Measurements from ENCODE around the gene HMOX2.

The HMOX2 gene

DNA sequence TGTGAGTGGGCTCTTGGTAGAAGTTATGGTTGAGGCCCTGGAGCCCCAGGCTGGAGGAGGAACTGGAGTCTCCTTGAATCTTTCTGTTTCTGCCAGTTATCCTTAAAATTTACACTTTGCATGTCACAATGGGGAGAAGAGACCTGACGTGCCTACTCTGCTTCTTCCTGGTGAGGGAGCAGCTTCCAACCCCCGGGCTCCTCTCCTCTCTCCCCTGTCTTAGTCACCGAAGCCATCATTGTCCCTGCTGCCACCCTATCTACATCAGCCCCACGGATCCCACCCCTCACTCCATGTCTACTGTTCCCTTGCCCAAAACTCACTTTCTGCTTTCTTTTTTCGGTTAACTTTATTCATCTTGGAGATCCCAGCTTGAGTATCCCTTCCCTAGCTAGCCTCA, 32.9 kb upstream of the HMOX2 start:
- DNase-seq (no peak), ATAC-seq (ENCODE audit: insufficient read depth, low read depth) (no peak)
- H3K9me3 ChIP-seq (ENCODE audit: insufficient read depth, low read length, severe bottlenecking), result no peaks in the 10 kb centered on the region
- H3K4me3 ChIP-seq (ENCODE audit: low read depth in 1 of 2, low read length in 2 of 2), result no peak overlapping the region
- no peak overlapping the region for H3K9ac ChIP-seq (ENCODE audit: low read depth, low read length)
- no peak overlapping the region for H3K27ac ChIP-seq (ENCODE audit: low read length)
- H3K79me2 ChIP-seq (ENCODE audit: insufficient read depth, low read length), result no peaks in the 10 kb centered on the region
- H3K4me2 ChIP-seq (ENCODE audit: insufficient read depth, low read length), result no peak overlapping the region
- 0 out of 2 replicates have a peak, but pooled peaks cover 10% of the 10 kb centered on the region for H4K20me1 ChIP-seq (ENCODE audit: insufficient read depth, low read length)
- no peaks in the 10 kb centered on the region for H3K27me3 ChIP-seq (ENCODE audit: insufficient read depth, low read length, poor library complexity)
- H3K36me3 ChIP-seq (ENCODE audit: insufficient read depth, low read length), result peaks cover 85% of the 10 kb centered on the region
- no peak overlapping the region for H2AFZ ChIP-seq (ENCODE audit: low read depth, low read length)
- H3K4me1 ChIP-seq (ENCODE audit: insufficient read depth, low read length), result no peaks in the 10 kb centered on the region
- TF ChIP-seq, protein P1, sequence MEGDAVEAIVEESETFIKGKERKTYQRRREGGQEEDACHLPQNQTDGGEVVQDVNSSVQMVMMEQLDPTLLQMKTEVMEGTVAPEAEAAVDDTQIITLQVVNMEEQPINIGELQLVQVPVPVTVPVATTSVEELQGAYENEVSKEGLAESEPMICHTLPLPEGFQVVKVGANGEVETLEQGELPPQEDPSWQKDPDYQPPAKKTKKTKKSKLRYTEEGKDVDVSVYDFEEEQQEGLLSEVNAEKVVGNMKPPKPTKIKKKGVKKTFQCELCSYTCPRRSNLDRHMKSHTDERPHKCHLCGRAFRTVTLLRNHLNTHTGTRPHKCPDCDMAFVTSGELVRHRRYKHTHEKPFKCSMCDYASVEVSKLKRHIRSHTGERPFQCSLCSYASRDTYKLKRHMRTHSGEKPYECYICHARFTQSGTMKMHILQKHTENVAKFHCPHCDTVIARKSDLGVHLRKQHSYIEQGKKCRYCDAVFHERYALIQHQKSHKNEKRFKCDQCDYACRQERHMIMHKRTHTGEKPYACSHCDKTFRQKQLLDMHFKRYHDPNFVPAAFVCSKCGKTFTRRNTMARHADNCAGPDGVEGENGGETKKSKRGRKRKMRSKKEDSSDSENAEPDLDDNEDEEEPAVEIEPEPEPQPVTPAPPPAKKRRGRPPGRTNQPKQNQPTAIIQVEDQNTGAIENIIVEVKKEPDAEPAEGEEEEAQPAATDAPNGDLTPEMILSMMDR (IDR thresholded peaks at IDR 0.05; ENCODE audit: borderline replicate concordance, extremely low read depth, low read length, poor library complexity, severe bottlenecking), result no peak
- TF ChIP-seq EZH2 (IDR thresholded peaks at IDR 0.05; ENCODE audit: borderline replicate concordance, low read depth, low read length, severe bottlenecking), result no peak

DNA sequence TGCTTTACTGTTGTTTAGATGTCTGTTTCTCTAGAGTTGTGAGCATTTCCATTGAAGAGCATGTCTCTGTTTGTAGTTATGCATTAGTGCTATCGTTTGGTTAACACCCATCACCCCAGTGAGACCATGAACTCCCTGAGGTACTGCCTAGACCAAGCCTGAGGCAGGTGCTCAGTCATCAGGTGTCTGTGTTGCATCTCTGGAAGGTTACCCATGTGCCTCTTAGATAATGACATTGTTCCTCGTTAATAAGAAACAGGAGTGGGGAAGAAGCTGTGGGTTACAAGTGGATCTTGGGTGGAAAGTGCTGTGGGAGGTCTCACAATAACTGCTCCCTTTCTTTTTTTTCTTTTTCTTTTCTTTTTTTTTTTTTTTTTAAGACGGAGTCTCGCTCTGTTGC, 32.2 kb upstream of the HMOX2 start:
- Histone ChIP-seq H3K4me2 (ENCODE audit: insufficient read depth, low read length) (no peak overlapping the region), H2AFZ (ENCODE audit: low read depth, low read length) (no peak overlapping the region), H3K36me3 (ENCODE audit: insufficient read depth, low read length) (peaks cover 88% of the 10 kb centered on the region), H3K4me1 (ENCODE audit: insufficient read depth, low read length) (no peaks in the 10 kb centered on the region), H3K4me3 (ENCODE audit: low read depth in 1 of 2, low read length in 2 of 2) (no peak overlapping the region), H3K27ac (ENCODE audit: low read length) (no peak overlapping the region), H4K20me1 (ENCODE audit: insufficient read depth, low read length) (0 out of 2 replicates have a peak, but pooled peaks cover 10% of the 10 kb centered on the region), H3K9ac (ENCODE audit: low read depth, low read length) (no peak overlapping the region), H3K9me3 (ENCODE audit: insufficient read depth, low read length, severe bottlenecking) (no peaks in the 10 kb centered on the region), H3K79me2 (ENCODE audit: insufficient read depth, low read length) (no peaks in the 10 kb centered on the region), H3K27me3 (ENCODE audit: insufficient read depth, low read length, poor library complexity) (no peaks in the 10 kb centered on the region)
- TF ChIP-seq, protein P1 (IDR thresholded peaks at IDR 0.05; ENCODE audit: borderline replicate concordance, extremely low read depth, low read length, poor library complexity, severe bottlenecking), result no peak
- no peak for TF ChIP-seq EZH2 (IDR thresholded peaks at IDR 0.05; ENCODE audit: borderline replicate concordance, low read depth, low read length, severe bottlenecking)
- DNase-seq (no peak), ATAC-seq (ENCODE audit: insufficient read depth, low read depth) (no peak)

DNA sequence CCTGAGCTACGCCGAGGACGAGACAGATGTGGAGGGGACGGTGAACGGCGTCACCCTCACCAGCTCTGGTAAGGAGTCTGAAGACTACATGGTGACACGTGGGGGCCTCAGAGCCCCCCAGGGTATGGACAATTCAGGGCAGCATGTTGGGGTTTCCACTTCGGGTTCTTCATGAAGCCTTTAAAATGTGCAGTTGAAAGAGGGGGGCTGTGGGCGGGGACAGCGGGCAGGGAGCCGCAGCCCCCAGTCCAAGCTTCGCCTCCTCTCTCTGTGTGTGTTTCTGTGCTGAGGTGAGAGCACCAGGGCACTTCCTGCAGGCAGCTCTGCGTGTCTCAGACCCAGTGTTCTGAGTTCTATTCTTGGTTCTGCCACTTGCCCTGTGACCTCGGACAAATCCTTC, 25.8 kb upstream of the HMOX2 start:
- Histone ChIP-seq H3K36me3 (ENCODE audit: insufficient read depth, low read length) (peaks cover 89% of the 10 kb centered on the region), H3K4me3 (ENCODE audit: low read depth in 1 of 2, low read length in 2 of 2) (no peak overlapping the region), H4K20me1 (ENCODE audit: insufficient read depth, low read length) (peaks cover 16% of the 10 kb centered on the region), H2AFZ (ENCODE audit: low read depth, low read length) (no peak overlapping the region), H3K4me2 (ENCODE audit: insufficient read depth, low read length) (no peak overlapping the region), H3K4me1 (ENCODE audit: insufficient read depth, low read length) (no peaks in the 10 kb centered on the region), H3K9ac (ENCODE audit: low read depth, low read length) (no peak overlapping the region), H3K9me3 (ENCODE audit: insufficient read depth, low read length, severe bottlenecking) (no peaks in the 10 kb centered on the region), H3K79me2 (ENCODE audit: insufficient read depth, low read length) (no peaks in the 10 kb centered on the region), H3K27me3 (ENCODE audit: insufficient read depth, low read length, poor library complexity) (no peaks in the 10 kb centered on the region), H3K27ac (ENCODE audit: low read length) (no peak overlapping the region)
- no peak for ATAC-seq (ENCODE audit: insufficient read depth, low read depth)
- TF ChIP-seq, protein P1 (IDR thresholded peaks at IDR 0.05; ENCODE audit: borderline replicate concordance, extremely low read depth, low read length, poor library complexity, severe bottlenecking), result no peak
- TF ChIP-seq EZH2 (IDR thresholded peaks at IDR 0.05; ENCODE audit: borderline replicate concordance, low read depth, low read length, severe bottlenecking), result no peak
- no peak for DNase-seq

Measured in DND-41 (cell line).